Testis (tissue), 2 donors: ENCODE data around the gene CEP43.

Experiments used
- POLR2A ChIP-seq: fragments of 450-650 bp; IDR thresholded peaks from one replicate; pipeline ENCODE4 v1.6.1; 2017; ENCODE audit warnings: antibody characterized with exemption, mild to moderate bottlenecking, moderate library complexity
- TF ChIP-seq, protein P1 (sequence below), 3 experiments: fragments of 450-650 bp in 2 of 3; fragments of 200-600 bp in 1 of 3; sonication (generic) in 1 of 3; IDR thresholded peaks; one replicate each; pipeline ENCODE4 v1.5.1; 2016 to 2019; ENCODE audit warnings: antibody characterized with exemption in 3 of 3, mild to moderate bottlenecking in 2 of 3, moderate library complexity in 1 of 3

DNA sequence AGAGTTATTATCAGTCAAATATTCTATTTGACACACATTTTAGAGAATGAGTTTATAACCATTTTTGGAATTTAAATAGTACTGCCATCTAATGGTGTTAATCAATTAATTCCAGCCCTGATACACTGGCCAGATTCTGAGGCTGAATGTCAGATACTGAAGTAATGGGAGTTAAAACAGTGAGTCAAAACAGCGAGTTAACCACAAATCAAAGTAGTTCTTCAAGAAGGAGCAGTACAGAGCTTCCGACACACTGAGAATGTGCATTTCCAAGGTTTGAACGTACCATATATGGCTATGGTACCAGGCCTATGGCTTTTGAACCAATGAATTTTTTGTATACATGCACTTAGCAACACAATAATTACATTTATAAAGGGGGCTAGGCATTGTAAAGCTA, 11.3 kb upstream of the CEP43 start:
- TF ChIP-seq, protein P1, sequence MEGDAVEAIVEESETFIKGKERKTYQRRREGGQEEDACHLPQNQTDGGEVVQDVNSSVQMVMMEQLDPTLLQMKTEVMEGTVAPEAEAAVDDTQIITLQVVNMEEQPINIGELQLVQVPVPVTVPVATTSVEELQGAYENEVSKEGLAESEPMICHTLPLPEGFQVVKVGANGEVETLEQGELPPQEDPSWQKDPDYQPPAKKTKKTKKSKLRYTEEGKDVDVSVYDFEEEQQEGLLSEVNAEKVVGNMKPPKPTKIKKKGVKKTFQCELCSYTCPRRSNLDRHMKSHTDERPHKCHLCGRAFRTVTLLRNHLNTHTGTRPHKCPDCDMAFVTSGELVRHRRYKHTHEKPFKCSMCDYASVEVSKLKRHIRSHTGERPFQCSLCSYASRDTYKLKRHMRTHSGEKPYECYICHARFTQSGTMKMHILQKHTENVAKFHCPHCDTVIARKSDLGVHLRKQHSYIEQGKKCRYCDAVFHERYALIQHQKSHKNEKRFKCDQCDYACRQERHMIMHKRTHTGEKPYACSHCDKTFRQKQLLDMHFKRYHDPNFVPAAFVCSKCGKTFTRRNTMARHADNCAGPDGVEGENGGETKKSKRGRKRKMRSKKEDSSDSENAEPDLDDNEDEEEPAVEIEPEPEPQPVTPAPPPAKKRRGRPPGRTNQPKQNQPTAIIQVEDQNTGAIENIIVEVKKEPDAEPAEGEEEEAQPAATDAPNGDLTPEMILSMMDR (IDR thresholded peaks at IDR 0.05) = no peak
- TF ChIP-seq POLR2A = no peak
